Dermis microvascular lymphatic vessel endothelial cell (primary cell): ENCODE results near the gene CSTF3. TPM values are rescaled to one million over a fixed set of nuclear protein-coding genes. Genes with fewer than 3 reads are reported as not detected.
A peak's percentile ranks its signal among the peaks of the same experiment; 100 is the strongest.

Experiments used
- DNase-seq, 2 donors: peaks; one replicate each; pipeline versions ENCODE4 v3.0.0 to v3.0.0-alpha.2; 2010; ENCODE audit warnings: low read depth in 2 of 2
- total RNA-seq: library from RNA; depleted of rRNA; stranded (reverse); fragments of >200 nt; gene quantifications from 2 replicates; pipeline ENCODE4 v1.2.1, GENCODE V29; 2014

CSTF3 gene
- total RNA-seq, 1 donor from 2014 or later = 19.5 TPM

DNA sequence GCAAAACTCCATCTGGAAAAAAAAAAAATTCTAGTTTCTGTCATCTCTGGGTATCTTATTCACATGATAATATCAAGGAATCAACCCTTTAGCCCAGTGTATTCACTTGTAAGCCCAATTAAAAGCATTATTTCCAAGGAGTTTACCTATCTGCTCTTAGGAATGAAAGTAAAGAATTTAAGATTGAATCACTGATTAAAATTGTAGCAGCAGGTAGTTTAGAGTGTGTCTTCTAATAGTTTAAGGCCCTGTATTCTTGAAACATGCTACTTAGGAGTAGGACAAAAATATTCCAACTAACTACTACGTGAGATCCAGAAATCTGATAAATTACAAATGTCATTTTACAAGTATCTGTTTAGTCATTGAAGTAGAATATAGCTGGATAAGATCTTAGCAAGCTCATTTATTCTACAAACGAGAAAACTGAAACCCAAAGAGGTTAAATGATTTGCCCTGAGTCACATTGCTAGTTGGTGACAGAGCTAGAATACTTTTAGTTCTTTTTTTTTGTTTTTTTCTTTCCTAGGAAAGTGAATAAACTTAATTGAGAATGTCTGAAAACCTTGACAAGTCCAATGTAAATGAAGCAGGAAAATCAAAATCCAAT lies 118.0 kb downstream of the CSTF3 start:
- DNase-seq = no peak

DNA sequence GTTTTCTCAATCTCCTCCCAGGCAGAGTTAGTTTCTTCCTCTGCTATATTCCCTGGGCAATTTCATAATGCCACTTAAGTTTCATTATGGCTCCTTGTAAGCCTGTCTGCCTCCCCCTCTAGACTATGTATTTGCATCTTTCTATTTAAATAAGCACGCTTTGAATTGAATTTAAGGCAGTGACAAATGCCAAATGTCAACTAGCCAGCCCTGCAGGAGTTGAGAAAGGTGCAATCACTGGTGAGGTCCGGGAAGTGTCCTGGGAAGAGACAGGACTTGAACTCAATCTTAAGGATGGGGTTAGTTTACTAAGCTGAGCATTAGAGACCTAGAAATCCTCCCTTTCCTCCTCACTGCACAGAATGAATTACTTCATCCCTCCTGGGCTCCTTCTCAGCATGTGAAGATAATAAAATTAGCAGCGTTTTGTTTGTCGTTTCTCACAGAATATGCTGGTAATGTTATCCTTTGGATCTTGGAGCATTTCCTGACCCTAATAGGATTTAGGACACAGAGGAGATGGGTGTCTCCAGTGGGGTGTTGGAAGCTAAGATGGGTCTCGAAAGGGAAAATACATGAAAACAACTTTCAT lies 120.3 kb downstream of the CSTF3 start:
- no peak for DNase-seq

DNA sequence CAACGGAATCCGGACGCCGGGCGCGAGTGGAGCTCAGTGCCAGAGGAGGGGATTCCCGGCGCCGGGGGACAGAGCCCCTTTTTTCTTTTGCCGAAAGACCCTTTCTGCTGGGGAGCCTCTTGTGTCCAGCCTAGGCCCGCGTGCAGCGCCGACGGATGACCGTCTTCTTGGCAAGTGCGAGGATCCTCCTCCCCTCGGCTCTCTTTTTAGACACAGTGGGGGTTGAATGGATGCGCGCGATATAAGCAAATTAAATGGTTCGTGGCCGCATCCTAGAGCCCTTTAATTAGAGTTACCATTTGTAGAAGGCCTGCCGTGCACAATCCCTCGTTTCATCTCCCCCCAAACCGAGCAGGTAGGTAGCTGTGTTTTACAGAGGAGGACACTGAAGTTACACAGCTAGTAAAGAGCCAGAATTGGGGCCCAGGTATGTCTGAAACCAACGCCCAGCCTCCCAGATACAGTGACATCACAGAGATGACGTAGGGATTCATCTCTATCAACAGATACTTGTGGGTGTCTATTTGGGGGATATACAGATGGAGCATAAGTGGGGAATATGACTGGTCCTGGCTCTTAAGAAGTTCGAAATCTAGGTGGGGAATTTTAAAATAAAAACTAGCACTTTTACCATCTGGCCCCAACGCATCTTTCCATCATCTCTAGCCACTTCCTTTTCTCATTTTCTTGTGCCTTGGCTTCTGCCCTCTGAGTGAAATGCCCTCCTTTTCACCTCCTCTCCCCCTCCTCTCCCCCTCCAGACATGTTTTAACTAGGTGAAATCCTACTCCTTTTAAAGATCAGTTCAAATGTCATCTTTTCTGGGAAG lies 121.0 kb downstream of the CSTF3 start:
- DNase-seq = peak in 1 of 2 donors; percentile 34

DNA sequence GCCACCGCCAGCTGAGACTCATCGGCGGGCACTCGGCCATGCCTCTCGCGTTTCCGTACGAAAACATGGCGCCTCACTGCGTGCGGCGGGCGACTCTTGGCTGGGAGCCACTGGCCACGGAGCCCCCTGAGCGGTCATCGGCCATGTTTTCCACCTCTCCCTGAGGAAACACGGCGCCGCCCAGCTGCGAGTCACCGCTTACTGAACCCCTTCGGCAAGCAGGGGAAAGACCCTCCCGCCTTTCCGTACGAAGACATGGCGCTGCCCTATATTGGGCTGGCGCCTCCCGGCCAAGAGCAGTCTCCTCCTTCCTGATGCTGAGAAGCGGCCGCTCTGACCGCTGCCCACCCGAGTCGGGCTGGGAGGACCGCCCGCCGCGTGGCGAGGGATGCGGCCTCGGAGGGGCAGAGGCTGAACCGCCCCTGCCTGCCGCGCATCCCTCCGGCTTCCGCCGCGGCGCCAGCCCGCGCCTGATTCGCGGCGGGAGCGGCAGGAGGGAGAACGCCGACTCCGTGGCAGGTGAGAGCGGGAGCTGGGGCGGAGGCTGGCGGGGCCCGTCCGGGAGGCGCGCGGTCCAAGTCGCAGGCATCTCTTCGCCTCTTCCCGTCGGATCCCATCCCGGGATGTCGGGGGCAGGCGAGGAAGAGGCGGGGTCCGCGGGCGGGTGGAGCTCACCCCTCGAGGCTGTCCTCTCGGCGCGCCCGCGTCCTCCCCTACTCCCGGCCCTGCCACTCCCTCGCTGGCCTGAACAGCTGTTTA lies 121.8 kb downstream of the CSTF3 start, which contains the start of gene TCP11L1:
TSS of gene TCP11L1 (plus strand) at position 299 of the 759 bp plus-strand sequence. CDS start 4,202 bp downstream, outside the sequence.
- peak; percentile 81 to 93 for DNase-seq

DNA sequence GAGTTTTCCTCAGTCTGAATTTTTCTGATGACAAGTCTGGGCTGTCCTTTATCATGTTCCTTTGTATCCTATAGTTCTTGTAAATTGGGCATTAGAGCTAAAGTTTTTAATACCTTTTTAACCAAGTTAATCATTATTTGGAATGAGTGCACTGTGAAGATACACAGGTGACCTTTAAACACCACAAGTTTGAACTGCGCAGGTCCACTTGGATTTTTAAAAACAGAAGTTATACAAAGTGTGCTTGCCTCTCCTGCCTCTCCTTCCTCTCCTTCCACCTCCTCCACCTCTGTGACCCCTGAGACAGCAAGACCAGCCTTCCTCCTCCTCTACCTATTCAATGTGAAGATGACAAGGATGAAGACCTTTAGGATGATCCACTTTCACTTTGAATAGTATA lies 126.3 kb downstream of the CSTF3 start:
- DNase-seq = no peak

Other genes with a start within 250 kb of the CSTF3 start
- gene DEPDC7, start 145.6 kb downstream of the CSTF3 start, total RNA-seq = under 0.01 and 0.13 TPM in 2 replicates
- gene TCP11L1, start 121.9 kb downstream of the CSTF3 start, total RNA-seq = 9.0 and 9.1 TPM in 2 replicates
- 62.6 and 92.7 TPM in 2 replicates for gene HIPK3, start 95.9 kb upstream of the CSTF3 start, total RNA-seq
- gene KIAA1549L, start 214.6 kb upstream of the CSTF3 start, total RNA-seq = under 0.01 and 0.38 TPM in 2 replicates